BLaER1 (cell line): Measurements from ENCODE around the gene MSH5.

Experiments used
- H3K27ac ChIP-seq: shearing (Covaris generic); formaldehyde crosslinking; 2 replicates; pipeline ENCODE4 v1.8.1; 2022
- H3K27me3 ChIP-seq: shearing (Covaris generic); formaldehyde crosslinking; 2 replicates; pipeline ENCODE4 v1.8.1; 2022
- H3K36me3 ChIP-seq: shearing (Covaris generic); formaldehyde crosslinking; 2 replicates; pipeline ENCODE4 v1.8.1; 2022
- H3K4me1 ChIP-seq: shearing (Covaris generic); formaldehyde crosslinking; 2 replicates; pipeline ENCODE4 v1.8.1; 2022
- H3K4me2 ChIP-seq: shearing (Covaris generic); formaldehyde crosslinking; 2 replicates; pipeline ENCODE4 v1.8.1; 2022
- H3K4me3 ChIP-seq: shearing (Covaris generic); formaldehyde crosslinking; 2 replicates; pipeline ENCODE4 v1.8.1; 2022
- H3K9ac ChIP-seq: shearing (Covaris generic); formaldehyde crosslinking; 2 replicates; pipeline ENCODE4 v1.8.1; 2022
- H3K9me3 ChIP-seq: shearing (Covaris generic); formaldehyde crosslinking; 2 replicates; pipeline ENCODE4 v1.8.1; 2022
- H4K20me1 ChIP-seq: shearing (Covaris generic); formaldehyde crosslinking; 2 replicates; pipeline ENCODE4 v1.8.1; 2022
- Cebpa-rat ChIP-seq: shearing (Covaris generic); IDR thresholded peaks from 2 replicates; pipeline ENCODE4 v1.8.1; 2022

Gene MSH5

GRCh38 chr6:31750411-31751022 lies 10.7 kb downstream of the MSH5 start:
- Histone ChIP-seq H4K20me1 (no peaks in the 10 kb centered on the region), H3K9me3 (no peaks in the 10 kb centered on the region), H3K4me1 (no peaks in the 10 kb centered on the region), H3K36me3 (peaks cover 63% of the 10 kb centered on the region), H3K9ac (no peak overlapping the region), H3K27me3 (no peaks in the 10 kb centered on the region), H3K4me2 (no peak overlapping the region), H3K4me3 (no peak overlapping the region), H3K27ac (no peak overlapping the region)
- no peak for TF ChIP-seq Cebpa-rat

- Histone ChIP-seq H4K20me1 (no peaks in the 10 kb centered on the region), H3K9me3 (no peaks in the 10 kb centered on the region), H3K27me3 (no peaks in the 10 kb centered on the region), H3K36me3 (peaks cover 46% of the 10 kb centered on the region), H3K4me2 (no peak overlapping the region), H3K4me1 (no peaks in the 10 kb centered on the region), H3K4me3 (no peak overlapping the region), H3K27ac (no peak overlapping the region), H3K9ac (no peak overlapping the region)
- TF ChIP-seq Cebpa-rat = no peak
Measured at GRCh38 chr6:31752739-31753319, 13.0 kb downstream of the MSH5 start.

- Histone ChIP-seq H3K9me3 (no peaks in the 10 kb centered on the region), H4K20me1 (no peaks in the 10 kb centered on the region), H3K27ac (no peak overlapping the region), H3K4me1 (peaks cover 21% of the 10 kb centered on the region), H3K9ac (no peak overlapping the region), H3K4me3 (no peak overlapping the region), H3K4me2 (no peak overlapping the region), H3K27me3 (no peaks in the 10 kb centered on the region), H3K36me3 (peaks cover 65% of the 10 kb centered on the region)
- TF ChIP-seq Cebpa-rat = no peak
Measured at GRCh38 chr6:31758281-31758680, 18.5 kb downstream of the MSH5 start.

- Histone ChIP-seq H3K4me2 (no peak overlapping the region), H3K36me3 (peaks cover 82% of the 10 kb centered on the region), H3K27me3 (no peaks in the 10 kb centered on the region), H3K4me3 (no peak overlapping the region), H3K4me1 (peaks cover 23% of the 10 kb centered on the region), H3K9ac (no peak overlapping the region), H3K9me3 (no peaks in the 10 kb centered on the region), H4K20me1 (no peaks in the 10 kb centered on the region), H3K27ac (no peak overlapping the region)
- TF ChIP-seq Cebpa-rat = no peak
Measured at GRCh38 chr6:31760790-31761189, 21.0 kb downstream of the MSH5 start.

GRCh38 chr6:31761343-31761742 lies 21.5 kb downstream of the MSH5 start:
- Histone ChIP-seq H4K20me1 (no peaks in the 10 kb centered on the region), H3K4me1 (peaks cover 23% of the 10 kb centered on the region), H3K4me3 (no peak overlapping the region), H3K4me2 (no peak overlapping the region), H3K27ac (no peak overlapping the region), H3K27me3 (no peaks in the 10 kb centered on the region), H3K9me3 (no peaks in the 10 kb centered on the region), H3K36me3 (peaks cover 88% of the 10 kb centered on the region), H3K9ac (no peak overlapping the region)
- no peak for TF ChIP-seq Cebpa-rat

GRCh38 chr6:31762356-31762755 lies 22.6 kb downstream of the MSH5 start, which contains the start of gene SAPCD1:
Gene SAPCD1 (plus strand): TSS chr6:31762656. CDS start chr6:31763055, 399 bp downstream.
- TF ChIP-seq Cebpa-rat = no peak
- no peaks in the 10 kb centered on the region for H3K27me3 ChIP-seq
- peak within 1 kb of the TSS; percentile 51 for H3K4me2 ChIP-seq
- peaks cover 23% of the 10 kb centered on the region for H3K4me1 ChIP-seq
- H3K4me3 ChIP-seq = no peak within 1 kb of the TSS
- peak within 1 kb of the TSS; percentile 34; the same call in 1 of the 2 replicates for H3K9ac ChIP-seq
- H3K27ac ChIP-seq = peak within 1 kb of the TSS; percentile 31; the same call in 1 of the 2 replicates
- H3K36me3 ChIP-seq = peaks cover 87% of the 10 kb centered on the region
- H4K20me1 ChIP-seq = no peaks in the 10 kb centered on the region
- no peaks in the 10 kb centered on the region for H3K9me3 ChIP-seq

GRCh38 chr6:31762878-31763618 lies 23.2 kb downstream of the MSH5 start:
- no peak for TF ChIP-seq Cebpa-rat
- peaks cover 80% of the 10 kb centered on the region for H3K36me3 ChIP-seq
- H3K27me3 ChIP-seq = no peaks in the 10 kb centered on the region
- H3K4me1 ChIP-seq = peaks cover 23% of the 10 kb centered on the region
- peak overlapping the region; percentile 31; the same call in 1 of the 2 replicates for H3K27ac ChIP-seq
- H3K4me3 ChIP-seq = no peak overlapping the region
- peak overlapping the region; percentile 34; the same call in 1 of the 2 replicates for H3K9ac ChIP-seq
- no peaks in the 10 kb centered on the region for H3K9me3 ChIP-seq
- H4K20me1 ChIP-seq = no peaks in the 10 kb centered on the region
- H3K4me2 ChIP-seq = peak overlapping the region; percentile 51

- H4K20me1 ChIP-seq = no peaks in the 10 kb centered on the region
- H3K27ac ChIP-seq = no peak overlapping the region
- no peak overlapping the region for H3K4me2 ChIP-seq
- no peak for TF ChIP-seq Cebpa-rat
- H3K9ac ChIP-seq = peak overlapping the region; percentile 34; the same call in 1 of the 2 replicates
- H3K9me3 ChIP-seq = no peaks in the 10 kb centered on the region
- peaks cover 23% of the 10 kb centered on the region for H3K4me1 ChIP-seq
- H3K4me3 ChIP-seq = no peak overlapping the region
- H3K36me3 ChIP-seq = peaks cover 75% of the 10 kb centered on the region
- H3K27me3 ChIP-seq = no peaks in the 10 kb centered on the region
Measured at GRCh38 chr6:31763619-31763940, 23.8 kb downstream of the MSH5 start.

GRCh38 chr6:31764198-31764597 lies 24.4 kb downstream of the MSH5 start:
- H4K20me1 ChIP-seq = no peaks in the 10 kb centered on the region
- no peak overlapping the region for H3K4me2 ChIP-seq
- H3K9me3 ChIP-seq = no peaks in the 10 kb centered on the region
- peaks cover 23% of the 10 kb centered on the region for H3K4me1 ChIP-seq
- no peaks in the 10 kb centered on the region for H3K27me3 ChIP-seq
- no peak overlapping the region for H3K4me3 ChIP-seq
- H3K36me3 ChIP-seq = peaks cover 69% of the 10 kb centered on the region
- no peak overlapping the region for H3K27ac ChIP-seq
- TF ChIP-seq Cebpa-rat = no peak
- H3K9ac ChIP-seq = no peak overlapping the region; the same call in 1 of the 2 replicates

GRCh38 chr6:31765559-31765909 lies 25.7 kb downstream of the MSH5 start:
- Histone ChIP-seq H3K9me3 (no peaks in the 10 kb centered on the region), H3K27me3 (no peaks in the 10 kb centered on the region), H3K4me1 (peaks cover 23% of the 10 kb centered on the region), H3K36me3 (peaks cover 55% of the 10 kb centered on the region), H3K4me3 (no peak overlapping the region), H3K9ac (no peak overlapping the region), H4K20me1 (no peaks in the 10 kb centered on the region), H3K27ac (no peak overlapping the region), H3K4me2 (no peak overlapping the region)
- TF ChIP-seq Cebpa-rat = no peak
